Activated T-cell treated with anti-CD3 and anti-CD28 coated beads, Interleukin-2, amount 50 U/mL, for 24 hours (primary cell): Measurements from ENCODE around the gene RHBDD1.

ENCODE experiments used
- DNase-seq: peaks from one replicate; pipeline ENCODE4 v3.0.0-alpha.2; 2020
- H3K27ac Mint-ChIP-seq: 2 replicates; pipeline ENCODE4 v1.8.0; 2020; ENCODE audit warnings: mild to moderate bottlenecking, mixed read lengths
- H3K27me3 Mint-ChIP-seq: 2 replicates; pipeline ENCODE4 v1.8.0; 2020; ENCODE audit warnings: mixed read lengths
- H3K36me3 Mint-ChIP-seq: 2 replicates; pipeline ENCODE4 v1.8.0; 2020; ENCODE audit warnings: low read depth, mixed read lengths
- H3K4me1 Mint-ChIP-seq: 2 replicates; pipeline ENCODE4 v1.8.0; 2020; ENCODE audit warnings: low read depth, mixed read lengths
- H3K4me3 Mint-ChIP-seq: 2 replicates; pipeline ENCODE4 v1.8.0; 2020; ENCODE audit warnings: mild to moderate bottlenecking, moderate library complexity, mixed read lengths
- H3K9me3 Mint-ChIP-seq: 2 replicates; pipeline ENCODE4 v1.8.0; 2020; ENCODE audit warnings: mixed read lengths

RHBDD1 gene

DNA sequence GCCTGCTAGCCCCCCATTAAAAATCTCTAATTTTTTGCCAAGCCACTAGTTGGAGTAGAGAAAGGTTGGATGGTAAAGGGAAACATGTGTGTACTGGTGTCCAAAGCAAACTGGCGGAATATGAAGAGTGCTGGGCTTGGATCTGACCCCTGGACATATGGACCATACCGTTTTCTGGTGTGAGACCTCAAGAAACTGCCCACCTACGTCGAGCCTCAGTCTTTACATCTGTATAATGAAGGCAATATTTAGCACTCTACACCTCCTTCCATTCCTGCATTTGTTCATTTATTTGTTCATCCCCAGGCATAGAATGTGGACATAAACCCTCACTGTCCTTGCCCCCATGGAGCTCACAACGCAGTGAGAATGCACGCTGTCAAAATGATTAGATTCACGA, 142.4 kb downstream of the RHBDD1 start:
- no peak for DNase-seq
- Mint-ChIP-seq H3K4me1 (peaks cover 15% of the 10 kb centered on the region), H3K36me3 (peaks cover 26% of the 10 kb centered on the region), H3K27ac (no peak overlapping the region), H3K9me3 (no peaks in the 10 kb centered on the region), H3K4me3 (no peak overlapping the region), H3K27me3 (no peaks in the 10 kb centered on the region)

DNA sequence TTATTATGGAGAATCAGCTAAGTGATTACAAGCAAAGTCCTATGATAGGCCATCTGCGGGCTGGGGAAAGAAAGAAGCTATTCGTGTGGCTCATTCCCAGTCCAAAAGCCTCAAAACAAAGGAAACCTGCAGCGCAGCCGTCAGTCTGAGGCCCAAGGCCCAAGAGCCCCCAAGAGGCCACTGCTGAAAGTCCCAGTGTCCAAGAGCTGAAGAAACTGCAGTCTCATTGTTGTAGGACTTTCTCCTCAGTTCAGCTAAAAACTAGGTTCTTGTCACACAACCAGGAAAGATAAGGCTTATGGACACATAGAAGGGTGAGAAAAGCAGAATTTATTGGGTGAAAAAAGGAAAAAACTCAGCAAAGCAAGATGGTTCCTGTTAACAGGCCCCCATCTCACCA, 143.2 kb downstream of the RHBDD1 start:
- DNase-seq, result no peak
- no peak overlapping the region for H3K4me3 Mint-ChIP-seq
- no peaks in the 10 kb centered on the region for H3K27me3 Mint-ChIP-seq
- no peaks in the 10 kb centered on the region for H3K9me3 Mint-ChIP-seq
- H3K36me3 Mint-ChIP-seq, result peaks cover 20% of the 10 kb centered on the region
- no peak overlapping the region for H3K27ac Mint-ChIP-seq
- peaks cover 16% of the 10 kb centered on the region for H3K4me1 Mint-ChIP-seq

GRCh38 chr2:226981791-226982326, 146.0 kb downstream of the RHBDD1 start:
- DNase-seq, result no peak
- no peaks in the 10 kb centered on the region for H3K9me3 Mint-ChIP-seq
- H3K36me3 Mint-ChIP-seq, result peaks cover 17% of the 10 kb centered on the region
- no peak overlapping the region for H3K4me3 Mint-ChIP-seq
- peaks cover 29% of the 10 kb centered on the region for H3K4me1 Mint-ChIP-seq
- H3K27ac Mint-ChIP-seq, result no peak overlapping the region
- H3K27me3 Mint-ChIP-seq, result no peaks in the 10 kb centered on the region

DNA sequence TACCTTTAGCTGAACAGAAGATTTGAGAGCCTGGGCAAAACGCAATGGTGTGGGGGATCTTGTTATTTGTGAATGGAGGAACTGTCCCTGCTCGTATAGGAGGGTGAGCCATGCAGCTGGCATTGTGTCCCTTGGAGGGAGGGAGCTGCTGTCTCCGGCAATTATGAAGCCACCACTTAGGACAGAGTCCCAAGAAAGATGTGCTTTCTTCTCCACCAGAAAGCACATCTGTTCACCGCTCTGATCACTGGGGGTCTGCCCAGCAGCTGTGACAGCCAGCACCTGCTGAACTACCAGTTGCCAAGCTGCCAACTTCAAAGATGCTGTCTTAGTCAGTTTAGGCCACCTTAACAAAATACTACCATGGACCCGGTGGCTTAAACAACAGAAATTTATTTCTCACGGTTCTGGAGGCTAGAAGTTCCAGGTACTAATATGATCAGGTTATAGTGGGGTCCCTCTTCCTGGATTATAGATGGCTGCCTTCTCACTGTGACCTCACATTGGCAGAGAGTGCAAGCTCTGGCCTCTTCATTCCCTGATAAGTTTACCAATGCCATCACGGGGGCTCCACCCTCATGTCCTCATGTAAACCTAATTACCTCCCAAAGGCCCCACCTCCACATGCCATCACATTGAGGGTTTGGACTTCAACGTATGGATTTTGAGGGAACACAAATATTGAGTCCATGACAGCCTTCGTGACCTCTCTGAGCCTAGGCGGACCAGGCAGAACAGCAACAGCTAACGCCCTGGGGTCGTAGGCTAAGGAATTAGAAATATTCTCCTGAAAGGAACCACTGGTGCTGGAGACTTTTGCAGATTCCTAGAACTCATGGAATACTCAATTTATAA, 148.3 kb downstream of the RHBDD1 start:
- H3K4me3 Mint-ChIP-seq, result no peak overlapping the region
- H3K27ac Mint-ChIP-seq, result peak overlapping the region; percentile 72
- H3K4me1 Mint-ChIP-seq, result peaks cover 19% of the 10 kb centered on the region
- no peaks in the 10 kb centered on the region for H3K9me3 Mint-ChIP-seq
- H3K36me3 Mint-ChIP-seq, result peaks cover 12% of the 10 kb centered on the region
- H3K27me3 Mint-ChIP-seq, result no peaks in the 10 kb centered on the region
- DNase-seq, result no peak

DNA sequence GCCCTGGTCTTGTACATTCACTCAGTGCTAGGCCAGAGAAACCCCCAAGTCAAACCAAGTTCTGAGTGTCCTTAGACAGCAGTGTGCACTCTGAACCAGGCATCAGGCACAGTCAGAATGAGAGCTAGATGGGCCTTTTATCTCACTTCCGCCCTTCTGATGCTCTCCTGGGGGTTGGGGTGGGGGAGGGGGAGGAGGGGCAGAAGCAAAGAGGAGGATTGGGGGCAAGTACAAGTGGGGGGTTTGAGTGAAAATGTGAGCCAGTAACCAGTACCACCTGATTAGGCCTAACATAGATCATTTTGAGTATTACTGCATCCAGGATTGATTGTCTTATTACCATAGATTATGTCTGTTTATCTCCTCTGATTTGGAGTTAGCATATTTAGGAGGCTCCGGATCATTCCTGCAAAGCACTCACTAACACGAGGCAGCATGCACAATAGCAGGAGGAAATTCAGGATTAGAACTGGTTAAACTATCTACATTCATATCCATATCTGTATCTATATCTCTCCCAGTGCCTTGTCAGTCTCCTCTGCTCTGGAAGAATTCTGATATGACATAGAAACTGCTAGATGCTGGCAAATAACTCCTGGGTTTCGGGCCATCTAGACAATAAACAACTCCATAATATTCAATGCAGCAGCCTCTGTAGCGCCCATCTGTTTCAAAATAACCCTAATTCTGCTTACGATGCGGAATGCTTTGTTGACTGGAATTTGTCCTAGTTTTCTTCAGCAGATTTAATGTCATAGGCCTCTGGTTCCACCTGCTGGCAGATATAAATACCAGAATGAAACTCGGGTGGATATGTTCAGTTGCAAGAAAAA, 149.1 kb downstream of the RHBDD1 start:
- H3K4me3 Mint-ChIP-seq, result no peak overlapping the region

GRCh38 chr2:226985583-226985946, 149.7 kb downstream of the RHBDD1 start:
- Mint-ChIP-seq H3K36me3 (peaks cover 20% of the 10 kb centered on the region), H3K4me3 (no peak overlapping the region), H3K27me3 (no peaks in the 10 kb centered on the region), H3K27ac (no peak overlapping the region), H3K4me1 (peaks cover 19% of the 10 kb centered on the region), H3K9me3 (no peaks in the 10 kb centered on the region)
- no peak for DNase-seq

More for the DNA sequence above, 149.1 kb downstream of the RHBDD1 start:
- Mint-ChIP-seq H3K4me1 (peaks cover 19% of the 10 kb centered on the region), H3K27ac (peak overlapping the region; percentile 72), H3K27me3 (no peaks in the 10 kb centered on the region), H3K9me3 (no peaks in the 10 kb centered on the region), H3K36me3 (peaks cover 16% of the 10 kb centered on the region)
- DNase-seq, result no peak

GRCh38 chr2:226991663-226992062, 155.8 kb downstream of the RHBDD1 start:
- no peaks in the 10 kb centered on the region for H3K27me3 Mint-ChIP-seq
- no peak overlapping the region for H3K27ac Mint-ChIP-seq
- no peaks in the 10 kb centered on the region for H3K9me3 Mint-ChIP-seq
- H3K4me3 Mint-ChIP-seq, result no peak overlapping the region
- no peak for DNase-seq
- H3K36me3 Mint-ChIP-seq, result peaks cover 62% of the 10 kb centered on the region
- peaks cover 22% of the 10 kb centered on the region for H3K4me1 Mint-ChIP-seq

DNA sequence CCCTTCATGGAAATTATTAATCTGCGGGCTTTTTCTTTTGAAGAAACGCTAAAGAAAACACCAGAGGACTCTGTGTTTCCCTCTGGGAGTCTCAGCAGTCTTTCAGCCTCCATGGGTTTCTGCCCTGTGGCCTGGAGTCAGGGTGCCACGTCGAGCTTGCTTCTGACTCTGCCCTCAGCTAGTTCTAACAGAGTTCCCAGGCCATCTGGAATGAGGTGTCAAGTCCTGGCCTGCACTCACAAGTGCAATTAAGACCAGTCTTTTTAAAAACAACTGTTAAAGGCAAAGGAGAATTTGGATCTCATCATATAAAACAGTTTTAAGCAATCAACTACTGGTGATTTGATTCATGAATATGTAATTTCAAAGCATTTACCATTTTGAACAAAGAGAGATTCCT, 157.3 kb downstream of the RHBDD1 start:
- no peak for DNase-seq
- Mint-ChIP-seq H3K27me3 (no peaks in the 10 kb centered on the region), H3K9me3 (no peaks in the 10 kb centered on the region), H3K36me3 (peaks cover 68% of the 10 kb centered on the region), H3K4me3 (no peak overlapping the region), H3K4me1 (peaks cover 22% of the 10 kb centered on the region), H3K27ac (no peak overlapping the region)

- Mint-ChIP-seq H3K36me3 (peaks cover 76% of the 10 kb centered on the region), H3K4me1 (peaks cover 22% of the 10 kb centered on the region), H3K27ac (peak overlapping the region; percentile 78), H3K27me3 (no peaks in the 10 kb centered on the region), H3K9me3 (peaks cover 7% of the 10 kb centered on the region), H3K4me3 (no peak overlapping the region)
- DNase-seq, result no peak
Measured at GRCh38 chr2:226994775-226995174, 158.9 kb downstream of the RHBDD1 start.

GRCh38 chr2:226995625-226996041, 159.8 kb downstream of the RHBDD1 start:
- H3K36me3 Mint-ChIP-seq, result peaks cover 80% of the 10 kb centered on the region
- no peak overlapping the region for H3K4me3 Mint-ChIP-seq
- peaks cover 7% of the 10 kb centered on the region for H3K9me3 Mint-ChIP-seq
- DNase-seq, result peak; percentile 38
- peaks cover 22% of the 10 kb centered on the region for H3K4me1 Mint-ChIP-seq
- peak overlapping the region; percentile 78 for H3K27ac Mint-ChIP-seq
- H3K27me3 Mint-ChIP-seq, result no peaks in the 10 kb centered on the region

DNA sequence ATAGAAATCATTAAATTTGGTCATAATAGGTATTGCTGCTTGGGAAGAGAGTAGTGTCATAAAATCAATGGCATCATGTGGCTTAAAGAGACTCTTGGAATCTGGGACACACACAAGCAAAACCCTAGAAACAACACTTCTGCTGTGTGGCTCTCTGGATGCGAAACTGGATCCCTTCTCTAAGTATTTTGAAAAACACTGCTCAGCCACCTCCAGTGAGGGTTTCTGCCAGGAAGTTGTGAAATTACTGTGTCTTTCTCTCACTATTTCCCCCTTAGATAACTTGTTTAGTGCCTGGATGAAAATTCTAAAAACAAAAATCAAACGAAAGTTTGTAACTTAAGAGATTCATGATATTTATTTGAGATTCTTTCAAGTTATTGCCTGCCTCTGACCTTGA, 163.8 kb downstream of the RHBDD1 start:
- Mint-ChIP-seq H3K9me3 (peaks cover 7% of the 10 kb centered on the region), H3K4me3 (no peak overlapping the region), H3K36me3 (peaks cover 60% of the 10 kb centered on the region), H3K27me3 (no peaks in the 10 kb centered on the region), H3K4me1 (peaks cover 17% of the 10 kb centered on the region), H3K27ac (no peak overlapping the region)
- no peak for DNase-seq

- Mint-ChIP-seq H3K27ac (no peak overlapping the region), H3K4me3 (no peak overlapping the region), H3K36me3 (peaks cover 56% of the 10 kb centered on the region), H3K27me3 (no peaks in the 10 kb centered on the region), H3K4me1 (peaks cover 12% of the 10 kb centered on the region), H3K9me3 (peaks cover 7% of the 10 kb centered on the region)
- no peak for DNase-seq
Measured at GRCh38 chr2:227000123-227000522, 164.3 kb downstream of the RHBDD1 start.

GRCh38 chr2:227004482-227004881, 168.6 kb downstream of the RHBDD1 start:
- no peak overlapping the region for H3K4me3 Mint-ChIP-seq
- no peaks in the 10 kb centered on the region for H3K27me3 Mint-ChIP-seq
- H3K27ac Mint-ChIP-seq, result no peak overlapping the region
- no peaks in the 10 kb centered on the region for H3K4me1 Mint-ChIP-seq
- H3K36me3 Mint-ChIP-seq, result peaks cover 19% of the 10 kb centered on the region
- no peaks in the 10 kb centered on the region for H3K9me3 Mint-ChIP-seq
- no peak for DNase-seq

DNA sequence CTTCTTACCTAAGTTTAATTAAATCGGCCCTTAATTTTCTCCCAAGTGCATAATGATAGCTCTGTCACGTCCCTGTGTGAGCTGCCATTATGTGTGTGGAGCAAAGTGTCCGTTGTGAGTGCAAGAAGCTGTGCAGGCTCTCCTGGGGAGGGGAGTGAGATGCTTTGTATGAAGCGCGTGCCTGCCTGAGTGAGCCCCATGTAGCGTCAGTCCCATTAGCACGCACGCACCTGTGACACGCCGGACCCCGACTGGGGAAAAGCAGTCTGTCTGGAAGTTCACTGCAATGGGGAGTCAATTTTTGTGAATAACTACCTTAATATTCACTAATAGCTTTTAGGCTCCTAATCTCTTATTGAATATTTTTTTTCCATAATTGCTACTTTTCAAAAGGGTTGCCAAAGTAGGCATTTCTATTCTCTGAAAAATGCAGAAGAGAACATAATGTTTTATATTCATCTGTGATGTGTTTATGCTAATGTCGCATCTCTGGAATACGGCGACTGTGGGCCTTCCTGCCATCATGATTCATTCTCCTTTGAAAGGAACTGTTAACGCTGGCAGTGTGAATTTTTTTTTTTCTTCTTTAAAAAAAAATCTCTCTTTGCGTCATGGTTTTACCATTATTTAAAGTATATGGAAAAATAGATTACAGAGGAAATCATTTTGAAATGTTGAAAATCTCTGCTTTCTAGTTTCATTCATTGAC, 170.5 kb downstream of the RHBDD1 start:
- no peaks in the 10 kb centered on the region for H3K9me3 Mint-ChIP-seq
- no peak overlapping the region for H3K4me3 Mint-ChIP-seq
- no peak overlapping the region for H3K27ac Mint-ChIP-seq

More for the DNA sequence above, 170.5 kb downstream of the RHBDD1 start:
- H3K36me3 Mint-ChIP-seq, result peaks cover 3% of the 10 kb centered on the region
- DNase-seq, result no peak
- H3K27me3 Mint-ChIP-seq, result no peaks in the 10 kb centered on the region
- no peaks in the 10 kb centered on the region for H3K4me1 Mint-ChIP-seq
